ENCODE results near the gene ZNF516.

Gene ZNF516

GRCh38 chr18:76354348-76354747, 140.7 kb downstream of the ZNF516 start:
- no peak for DNase-seq (ENCODE audit: low spot score)
- TF ChIP-seq CTCF (IDR thresholded peaks at IDR 0.05; ENCODE audit: extremely low read depth, missing control alignments) = no peak

GRCh38 chr18:76353500-76353899, 141.5 kb downstream of the ZNF516 start:
- TF ChIP-seq CTCF (IDR thresholded peaks at IDR 0.05; ENCODE audit: extremely low read depth, missing control alignments) = no peak
- DNase-seq (ENCODE audit: low spot score) = no peak

- DNase-seq (ENCODE audit: low spot score) = no peak
- no peak for TF ChIP-seq CTCF (IDR thresholded peaks at IDR 0.05; ENCODE audit: extremely low read depth, missing control alignments)
These were observed 142.0 kb downstream of the ZNF516 start for GRCh38 chr18:76353046-76353445.

- no peak for DNase-seq (ENCODE audit: low spot score)
These were observed 143.0 kb downstream of the ZNF516 start for GRCh38 chr18:76351961-76352581.

GRCh38 chr18:76350134-76351025, 144.7 kb downstream of the ZNF516 start:
- no peak for TF ChIP-seq CTCF (IDR thresholded peaks at IDR 0.05; ENCODE audit: extremely low read depth, missing control alignments)
- DNase-seq (ENCODE audit: low spot score) = no peak

More at GRCh38 chr18:76351961-76352581, 143.0 kb downstream of the ZNF516 start:
- TF ChIP-seq CTCF (IDR thresholded peaks at IDR 0.05; ENCODE audit: extremely low read depth, missing control alignments) = no peak

- DNase-seq (ENCODE audit: low spot score) = peak; percentile 87
- peak; percentile 92 for TF ChIP-seq CTCF (IDR thresholded peaks at IDR 0.05; ENCODE audit: extremely low read depth, missing control alignments)
These were observed 145.9 kb downstream of the ZNF516 start for GRCh38 chr18:76349067-76349715.

Data from GM20000 (cell line).